HG03342 (cell line): ENCODE results near the gene SLC35F3.
"Not testable (repeated sequence)": the region's sequence is repeated elsewhere in the genome, so short reads cannot be mapped to it uniquely, and the experiment has no call there.

Source experiments
- ATAC-seq: cut with Tn5 transposase; IDR thresholded peaks from one replicate; pipeline ENCODE4 v1.9.1; 2021; ENCODE audit warnings: mild to moderate bottlenecking, moderate library complexity; ENCODE audit not compliant: unreplicated experiment

Gene SLC35F3

DNA sequence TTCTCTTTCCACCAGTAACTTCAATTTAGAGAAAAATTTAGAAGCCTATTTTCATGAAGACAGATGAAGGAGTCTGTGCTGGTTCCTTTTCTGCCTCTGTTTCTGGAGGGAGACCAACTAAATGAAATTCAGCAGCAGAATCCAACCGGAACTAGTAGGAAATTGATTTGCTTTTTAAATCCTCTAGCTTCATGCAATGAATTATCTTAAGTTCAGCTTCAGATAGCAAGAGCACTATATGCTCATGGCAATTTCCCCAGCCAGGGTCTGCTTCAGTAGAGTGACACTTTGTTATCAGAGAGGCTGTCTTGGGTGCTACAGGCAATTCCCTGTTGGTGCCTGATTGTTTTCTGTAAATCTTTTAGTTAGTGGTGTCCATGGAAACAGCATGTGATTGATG lies 189.7 kb downstream of the SLC35F3 start:
- no peak for ATAC-seq

DNA sequence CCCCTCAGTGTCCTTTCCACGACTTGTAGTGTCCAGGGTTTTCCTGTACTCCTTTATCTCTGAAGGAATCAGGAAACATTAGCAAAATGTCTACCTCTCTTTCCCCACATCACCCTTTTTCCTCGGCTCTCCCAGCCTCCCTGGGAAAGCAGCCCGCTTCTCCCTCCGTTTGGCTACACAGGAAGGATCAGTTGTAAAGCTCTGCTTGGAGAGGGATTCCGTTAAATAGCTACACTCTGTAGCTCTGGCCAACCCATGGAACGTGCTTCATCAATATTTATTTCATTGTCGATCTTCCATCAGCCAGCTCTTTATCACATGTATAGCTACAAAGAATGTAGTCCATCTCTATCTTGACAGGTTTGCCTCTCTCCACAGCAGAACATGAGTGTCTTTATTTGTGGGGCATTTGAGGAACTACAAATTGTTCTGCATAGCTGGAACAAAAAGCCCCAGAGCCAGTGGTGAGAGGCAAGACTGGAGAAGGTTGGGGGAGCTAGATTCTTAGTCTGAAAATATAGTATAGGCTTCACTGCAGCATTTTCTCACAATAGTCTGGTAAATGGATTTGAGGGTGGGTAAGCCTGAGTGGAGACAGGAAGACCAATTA lies 191.8 kb downstream of the SLC35F3 start:
- no peak for ATAC-seq

DNA sequence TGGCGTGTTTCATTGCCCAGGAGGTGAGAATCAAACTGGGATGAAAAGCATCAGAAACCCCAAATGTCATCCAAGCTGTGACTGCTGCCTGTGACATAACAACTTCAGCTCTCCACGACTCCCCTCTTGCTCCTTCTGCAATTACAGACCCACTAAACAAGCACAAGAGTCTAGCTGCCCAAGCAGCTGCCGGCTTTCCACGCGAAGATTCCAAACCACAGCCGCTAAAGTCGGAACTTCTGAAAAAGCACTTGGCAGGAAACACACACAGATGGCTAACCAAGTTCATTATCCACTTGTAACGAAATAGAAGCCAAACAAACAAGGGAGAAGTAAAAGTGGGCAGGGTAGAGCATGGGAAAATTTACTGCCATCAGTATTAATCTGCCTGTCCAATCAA lies 198.1 kb downstream of the SLC35F3 start:
- no peak for ATAC-seq

DNA sequence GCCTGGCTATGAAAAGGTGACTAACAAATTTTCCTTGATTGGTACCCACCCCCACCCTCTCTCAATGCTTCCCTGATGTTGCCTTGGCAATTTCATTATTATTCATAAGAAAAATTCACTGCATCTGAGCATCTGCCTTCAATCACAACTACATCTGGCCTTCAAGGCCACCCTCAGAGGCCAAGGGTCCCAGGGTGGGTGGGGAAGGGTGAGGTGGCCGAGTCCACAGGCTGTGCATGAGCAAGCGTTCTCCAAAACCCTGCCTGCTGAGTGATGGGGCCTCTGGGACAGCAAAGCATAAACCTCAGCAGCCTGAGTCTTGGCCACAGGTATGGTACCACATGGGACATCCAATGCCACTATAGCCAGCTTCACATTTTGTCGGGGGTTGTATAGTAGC lies 198.7 kb downstream of the SLC35F3 start:
- ATAC-seq = no peak

DNA sequence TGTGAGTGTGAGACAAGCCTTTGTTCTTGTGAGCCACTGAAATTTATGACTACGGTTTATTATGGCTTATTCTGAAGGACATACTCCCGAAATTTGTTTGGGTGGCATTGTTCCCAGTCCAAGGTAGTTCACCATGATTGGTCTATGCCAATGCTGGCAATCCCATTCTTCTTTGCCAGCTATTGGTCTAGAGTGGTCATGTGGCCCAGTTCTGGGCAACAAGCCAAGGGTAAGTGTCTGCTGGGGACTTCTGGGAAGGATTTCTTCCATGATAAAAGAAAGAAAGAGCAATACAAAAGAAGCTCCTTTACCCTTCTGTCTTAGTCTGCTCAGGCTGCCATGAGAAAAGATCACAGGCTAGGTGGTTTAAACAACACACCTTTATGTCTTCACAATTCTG lies 201.6 kb downstream of the SLC35F3 start:
- ATAC-seq = no peak

DNA sequence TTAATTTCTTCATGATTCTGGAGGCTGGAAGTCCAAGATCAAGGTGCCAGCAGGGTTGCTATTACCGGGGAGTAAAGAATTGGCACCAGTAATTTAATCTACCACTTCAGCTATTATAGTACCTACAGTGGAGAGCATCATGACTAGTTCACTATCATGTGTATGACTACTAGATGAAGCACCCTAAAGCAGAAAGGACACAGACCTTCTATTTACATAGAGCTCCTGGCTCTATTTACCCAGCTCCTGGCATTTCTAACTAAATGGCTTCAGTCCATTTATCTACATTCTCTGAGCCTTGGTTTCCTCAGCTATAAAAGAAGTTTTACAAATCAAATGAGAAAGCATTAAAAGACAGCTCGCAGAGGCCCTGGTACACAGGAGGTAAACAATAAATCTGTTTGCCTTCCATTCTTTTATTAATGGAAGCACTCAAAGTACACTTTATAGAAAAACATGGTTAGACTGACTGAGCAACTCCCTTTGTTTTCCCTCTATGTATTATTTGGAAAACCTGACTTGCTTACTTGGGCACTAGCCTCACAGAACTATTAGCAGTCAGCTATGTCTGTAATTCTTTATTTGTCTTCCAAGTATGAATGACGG lies 203.0 kb downstream of the SLC35F3 start:
- ATAC-seq = no peak

DNA sequence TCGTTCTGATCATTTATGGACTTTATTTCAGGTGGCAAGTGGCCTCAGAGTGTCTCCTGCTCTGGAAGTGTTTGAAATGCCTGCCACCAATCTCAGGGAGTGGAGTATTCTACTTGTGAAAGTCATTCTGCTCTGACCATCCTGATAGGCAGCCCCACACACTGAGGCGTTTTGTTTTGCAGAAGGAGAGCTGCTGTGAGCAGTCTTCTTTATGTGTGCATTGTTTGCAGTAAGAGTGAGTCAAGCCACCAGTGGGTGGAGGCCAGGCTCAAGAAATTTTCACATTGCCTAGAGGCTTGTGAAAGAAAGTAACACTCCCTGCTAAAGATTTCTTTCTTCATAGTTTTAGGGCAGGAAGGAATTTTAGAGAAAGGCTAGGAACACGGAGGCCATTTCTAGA lies 204.4 kb downstream of the SLC35F3 start:
- ATAC-seq = no peak

DNA sequence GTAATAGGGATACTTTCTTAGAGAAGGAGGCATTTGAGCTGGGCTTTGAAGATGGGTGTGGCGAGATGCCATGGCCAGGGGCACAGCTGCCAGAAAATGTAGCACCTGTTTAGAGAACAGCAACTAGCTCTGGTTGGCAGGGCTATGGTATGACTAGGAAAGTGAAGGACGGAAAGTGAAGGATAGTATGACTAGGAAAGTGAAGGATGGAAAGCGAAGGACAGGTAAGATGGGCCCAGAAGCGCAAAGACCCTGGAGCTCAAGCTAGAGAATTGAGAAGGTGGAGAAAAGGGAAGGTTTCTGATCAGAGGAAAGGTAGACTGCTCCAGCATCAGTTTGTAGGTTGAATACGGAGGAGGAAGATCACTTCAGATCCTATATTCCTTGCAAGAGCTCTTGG lies 205.4 kb downstream of the SLC35F3 start:
- ATAC-seq = no peak

DNA sequence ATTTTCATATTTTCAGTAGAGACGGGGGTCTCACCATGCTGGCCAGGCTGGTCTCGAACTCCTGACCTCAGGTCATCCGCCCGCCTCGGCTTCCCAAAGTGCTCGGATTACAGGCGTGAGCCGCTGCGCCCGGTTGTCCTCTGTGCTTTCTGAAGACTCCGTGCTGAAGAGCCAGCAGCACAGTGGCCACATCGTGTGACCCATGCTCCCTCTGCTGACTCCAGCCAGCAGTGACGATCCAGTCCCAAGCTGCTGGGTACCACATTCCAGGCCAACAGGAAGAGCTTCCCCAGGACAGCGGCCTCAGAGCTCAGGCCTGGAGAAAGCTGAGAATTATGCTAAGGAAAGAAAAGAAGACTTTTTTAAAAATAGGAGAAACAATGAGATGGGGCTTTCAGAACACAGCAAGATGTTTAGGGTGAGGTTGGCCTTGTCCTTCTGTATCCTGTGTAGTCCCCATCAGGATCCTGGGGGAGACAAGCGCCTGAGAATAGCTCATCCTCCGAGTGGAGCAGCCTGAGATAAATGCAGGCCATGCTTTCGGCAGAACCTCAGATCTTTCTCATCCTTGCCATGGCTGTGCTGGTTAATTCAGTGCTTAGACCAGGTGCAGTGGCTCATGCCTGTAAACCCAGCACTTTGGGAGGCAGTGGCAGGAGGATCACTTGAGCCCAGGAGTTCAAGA lies 207.1 kb downstream of the SLC35F3 start:
- ATAC-seq = no peak

DNA sequence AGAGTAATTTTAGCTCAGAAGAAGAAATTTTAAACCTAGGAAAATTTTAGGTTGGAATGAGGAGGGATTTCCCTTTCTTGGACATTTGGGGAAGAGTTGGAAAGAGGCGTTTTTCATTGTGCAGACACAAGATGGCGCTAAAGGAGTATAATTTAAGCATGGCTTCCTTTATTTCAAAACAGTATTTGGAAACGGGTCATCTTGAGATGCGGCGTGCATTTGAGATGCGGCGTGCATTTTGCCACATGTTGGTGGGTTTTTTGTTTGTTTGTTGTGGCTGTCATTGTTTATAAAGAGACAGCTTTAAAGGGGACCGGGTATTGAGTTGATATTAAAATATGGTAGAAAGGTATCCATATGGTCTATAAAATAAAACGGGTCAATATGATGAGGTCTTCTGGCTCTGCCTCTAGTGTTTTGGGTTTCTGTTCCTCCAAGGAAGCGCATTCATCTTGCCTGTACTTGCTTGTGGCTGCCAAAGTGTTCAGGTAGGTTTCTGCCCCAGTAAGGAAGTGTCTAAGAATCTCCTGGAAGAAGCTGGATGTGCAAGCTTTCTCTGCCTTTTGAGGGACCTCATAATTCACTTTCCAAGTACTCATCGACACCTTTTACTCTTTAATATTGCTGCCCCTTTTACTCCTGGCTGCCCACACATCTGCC lies 210.3 kb downstream of the SLC35F3 start:
- ATAC-seq = no peak

DNA sequence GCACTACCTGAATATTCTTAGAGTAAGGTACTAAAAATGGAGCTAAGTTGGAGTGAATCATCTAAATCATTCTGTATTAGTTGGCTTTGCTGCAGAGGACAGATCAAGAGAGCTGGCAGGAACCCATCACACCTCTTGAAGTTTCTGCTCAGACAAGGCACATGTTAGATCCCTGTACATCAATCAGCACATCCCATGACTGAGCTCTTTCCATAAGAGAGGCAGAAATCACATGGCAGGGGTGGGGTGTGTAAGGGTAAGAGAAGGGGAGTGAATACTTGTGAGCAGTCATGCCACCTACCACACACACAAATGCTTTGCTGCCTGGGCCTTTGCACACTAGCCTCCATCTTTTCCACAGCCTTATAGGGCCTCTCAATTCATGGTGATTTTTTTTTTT lies 214.4 kb downstream of the SLC35F3 start:
- no peak for ATAC-seq

DNA sequence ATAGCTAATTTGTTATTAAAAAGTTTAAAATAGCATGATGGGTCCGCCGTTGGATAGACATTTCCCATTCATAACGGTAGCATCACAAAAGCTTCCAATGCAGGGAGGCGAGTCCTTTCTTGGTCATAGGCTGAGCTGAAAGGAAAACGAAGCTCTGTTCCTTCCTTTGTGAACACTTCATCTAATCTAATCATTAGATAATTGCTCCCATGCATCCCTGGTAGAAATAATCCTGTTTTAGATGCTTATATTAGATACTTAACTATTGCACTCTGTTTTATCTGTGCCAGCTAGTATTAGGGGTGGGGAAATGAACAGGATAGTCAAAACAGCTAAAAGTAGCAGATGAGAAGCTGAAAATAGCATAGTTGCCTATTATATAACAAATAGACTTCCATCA lies 215.0 kb downstream of the SLC35F3 start:
- no peak for ATAC-seq

DNA sequence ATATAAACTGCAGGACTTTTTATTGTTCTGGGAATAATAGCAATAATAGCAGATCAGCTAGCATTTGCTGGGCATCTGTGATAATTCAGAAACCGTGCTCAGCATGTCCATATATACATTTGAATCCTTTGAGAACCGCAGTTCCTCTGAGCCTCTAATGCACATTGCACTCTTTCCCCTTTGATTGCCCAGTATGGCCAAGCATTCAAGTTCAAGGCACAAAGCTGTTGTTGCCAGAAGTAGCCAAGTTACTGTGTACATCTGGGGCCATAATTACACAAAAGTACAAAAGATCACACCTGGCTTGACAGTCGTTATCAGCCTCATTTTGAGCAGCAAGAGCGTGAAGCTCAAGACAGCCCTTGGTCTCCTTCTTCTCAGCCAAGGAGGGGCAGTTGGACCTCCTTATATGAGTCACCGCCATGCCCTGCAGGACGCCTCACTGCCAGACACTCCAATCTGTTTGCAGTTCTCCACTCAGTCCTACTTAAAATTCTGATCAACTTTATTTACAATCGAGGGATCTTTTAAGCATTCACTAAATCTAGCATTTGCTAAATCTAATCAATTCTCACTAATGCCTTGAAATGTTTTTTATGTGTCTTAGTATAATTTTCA lies 216.0 kb downstream of the SLC35F3 start:
- no peak for ATAC-seq

DNA sequence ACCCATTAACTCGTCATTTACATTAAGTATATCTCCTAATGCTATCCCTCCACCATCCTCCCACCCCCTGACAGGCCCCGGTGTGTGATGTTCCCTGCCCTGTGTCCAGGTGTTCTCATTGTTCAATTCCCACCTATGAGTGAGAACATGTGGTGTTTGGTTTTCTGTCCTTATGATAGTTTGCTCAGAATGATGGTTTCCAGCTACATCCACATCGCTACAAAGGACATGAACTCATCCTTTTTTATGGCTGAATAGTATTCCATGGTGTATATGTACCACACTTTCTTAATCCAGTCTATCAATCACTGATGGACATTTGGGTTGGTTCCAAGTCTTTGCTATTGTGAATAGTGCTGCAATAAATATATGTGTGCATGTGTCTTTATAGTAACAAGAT lies 217.2 kb downstream of the SLC35F3 start:
- not testable (repeated sequence) for ATAC-seq

DNA sequence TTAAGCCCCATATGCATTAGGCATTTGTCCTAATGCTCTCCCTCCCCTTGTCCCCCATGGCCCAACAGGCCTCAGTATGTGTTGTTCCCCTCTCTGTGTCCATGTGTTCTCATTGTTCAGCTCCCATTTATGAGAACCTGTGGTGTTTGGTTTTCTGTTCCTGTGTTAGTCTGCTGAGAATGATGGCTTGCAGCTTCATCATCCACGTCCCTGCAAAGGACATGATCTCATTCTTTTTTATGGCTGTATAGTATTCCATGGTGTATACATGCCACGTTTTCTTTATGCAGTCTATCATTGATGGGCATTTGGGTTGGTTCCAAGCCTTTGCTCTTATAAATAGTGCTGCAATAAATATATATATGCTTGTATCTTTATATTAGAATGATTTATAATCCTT lies 218.1 kb downstream of the SLC35F3 start:
- not testable (repeated sequence) for ATAC-seq

DNA sequence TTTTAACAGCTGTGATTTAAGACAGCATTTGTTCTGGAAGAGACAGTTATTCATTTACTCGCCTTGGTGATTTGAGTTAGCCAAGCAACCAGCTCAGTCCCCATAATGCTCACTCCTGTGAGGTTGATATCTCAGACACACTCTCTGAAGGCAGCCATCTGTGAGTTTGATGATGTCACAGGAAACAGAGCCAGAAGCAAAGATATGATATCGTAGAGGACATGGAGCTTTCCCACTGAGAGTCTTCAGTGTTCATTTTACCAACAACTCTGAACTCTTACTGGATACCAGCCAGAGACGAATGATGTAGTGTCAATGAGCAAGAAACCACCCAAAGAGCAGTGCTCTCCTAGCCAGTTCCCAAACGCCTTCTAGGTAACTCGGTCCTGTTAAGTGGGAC lies 219.4 kb downstream of the SLC35F3 start:
- ATAC-seq = no peak

DNA sequence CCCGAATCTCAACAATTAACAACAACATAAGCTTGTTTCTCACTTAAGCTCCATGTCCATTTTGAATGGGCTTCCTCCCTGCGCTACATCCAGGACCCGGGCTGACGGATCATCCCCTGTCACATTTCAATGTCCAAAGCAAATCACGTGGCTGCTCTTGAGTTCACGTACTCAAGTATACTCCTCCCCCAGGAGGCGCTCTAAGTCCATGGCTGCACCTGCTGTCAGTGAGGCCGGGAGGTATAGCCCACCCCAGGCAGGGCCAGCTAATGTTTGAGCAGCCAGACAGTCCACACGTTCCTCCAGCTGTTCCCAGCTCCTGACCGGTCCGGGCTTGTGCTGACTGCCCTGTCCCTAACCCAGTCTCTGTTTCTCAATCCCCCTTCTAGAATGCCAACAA lies 220.8 kb downstream of the SLC35F3 start:
- ATAC-seq = no peak

DNA sequence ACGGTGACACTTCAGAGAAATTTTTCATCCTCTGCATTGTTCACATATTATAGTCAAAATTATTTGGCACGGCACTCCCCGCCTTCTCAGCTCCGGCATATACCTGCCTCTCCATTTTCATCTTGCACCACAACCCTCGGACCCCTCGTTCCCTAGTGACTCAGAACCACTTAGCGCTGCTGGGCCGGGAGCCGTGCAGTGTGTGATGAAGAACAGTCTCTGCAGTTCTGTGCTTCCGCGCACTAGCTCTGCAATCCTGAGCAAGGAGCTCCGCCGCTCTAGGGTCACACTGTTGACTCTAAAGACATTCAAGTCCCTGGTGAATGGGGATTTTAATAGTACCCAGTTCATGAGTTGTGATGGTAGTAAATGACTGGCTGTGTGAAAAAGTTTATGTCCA lies 221.2 kb downstream of the SLC35F3 start:
- ATAC-seq = no peak

DNA sequence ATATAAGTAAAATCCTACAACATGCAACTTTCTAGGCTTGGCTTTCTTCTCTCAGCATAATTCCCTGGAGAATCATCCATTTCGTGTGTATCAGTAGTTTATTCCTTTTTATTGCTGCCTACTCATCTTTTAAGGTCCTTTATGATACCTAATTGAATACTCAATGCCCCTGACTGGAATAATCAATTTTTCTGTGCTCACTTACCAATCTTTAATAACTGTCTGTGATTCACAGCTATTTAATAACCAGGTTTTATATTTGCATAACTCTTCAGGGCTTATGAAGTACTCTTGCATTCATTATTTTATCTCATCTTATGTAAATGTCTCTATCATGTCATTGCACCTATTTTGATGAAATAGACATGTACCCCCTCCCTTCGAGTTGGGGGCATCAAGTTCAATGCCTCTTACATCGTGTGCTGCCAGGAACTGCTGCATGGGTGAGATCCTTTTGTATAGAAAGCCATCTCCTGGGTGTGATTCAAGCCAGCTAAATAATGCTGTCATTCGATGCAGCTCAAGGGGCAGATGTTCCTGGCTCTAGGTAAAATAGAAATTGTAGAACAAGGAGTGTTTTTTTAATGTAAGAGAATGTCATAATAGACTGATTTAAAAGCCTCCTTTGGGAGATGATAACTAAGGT lies 222.7 kb downstream of the SLC35F3 start:
- no peak for ATAC-seq

DNA sequence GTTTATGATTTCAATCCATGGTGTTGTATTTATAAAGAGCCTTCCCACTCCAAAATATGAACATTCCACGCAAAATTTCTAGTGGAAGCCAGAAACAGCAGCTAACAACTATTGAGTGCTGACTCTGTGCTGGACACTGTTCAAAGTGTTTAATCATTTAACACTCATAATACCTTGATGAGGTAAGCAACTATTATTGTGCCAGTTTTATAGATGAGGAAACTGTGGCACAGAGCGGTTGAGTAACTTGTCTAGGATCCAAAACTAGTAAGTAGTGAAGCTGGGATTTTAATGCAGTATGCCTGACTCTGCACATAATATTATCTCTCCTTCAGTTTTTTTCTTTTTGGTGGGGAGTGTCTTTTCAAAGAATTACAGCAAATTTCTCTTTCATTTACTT lies 228.3 kb downstream of the SLC35F3 start:
- no peak for ATAC-seq

DNA sequence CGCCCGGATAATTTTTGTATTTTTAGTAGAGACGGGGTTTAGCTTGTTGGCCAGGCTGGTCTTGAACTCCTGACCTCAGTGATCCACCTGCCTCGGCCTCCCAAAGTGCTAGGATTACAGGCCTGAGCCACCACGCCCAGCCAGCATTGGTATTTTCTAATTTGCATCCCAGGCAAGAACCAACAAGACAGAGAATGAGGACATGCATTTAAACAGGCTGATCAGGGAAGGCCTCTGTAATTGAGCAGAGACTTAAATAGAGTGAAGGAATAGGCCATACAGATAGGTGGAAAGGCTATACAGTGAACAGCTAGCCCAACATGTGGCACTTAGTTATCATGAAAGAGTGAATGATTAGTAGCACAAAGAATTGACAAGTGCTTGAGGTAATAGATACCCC lies 230.4 kb downstream of the SLC35F3 start:
- no peak for ATAC-seq
